Measurements from ENCODE around the gene CLSTN1.
"Not testable (repeated sequence)": the region's sequence is repeated elsewhere in the genome, so short reads cannot be mapped to it uniquely, and the experiment has no call there.

The CLSTN1 gene

DNA sequence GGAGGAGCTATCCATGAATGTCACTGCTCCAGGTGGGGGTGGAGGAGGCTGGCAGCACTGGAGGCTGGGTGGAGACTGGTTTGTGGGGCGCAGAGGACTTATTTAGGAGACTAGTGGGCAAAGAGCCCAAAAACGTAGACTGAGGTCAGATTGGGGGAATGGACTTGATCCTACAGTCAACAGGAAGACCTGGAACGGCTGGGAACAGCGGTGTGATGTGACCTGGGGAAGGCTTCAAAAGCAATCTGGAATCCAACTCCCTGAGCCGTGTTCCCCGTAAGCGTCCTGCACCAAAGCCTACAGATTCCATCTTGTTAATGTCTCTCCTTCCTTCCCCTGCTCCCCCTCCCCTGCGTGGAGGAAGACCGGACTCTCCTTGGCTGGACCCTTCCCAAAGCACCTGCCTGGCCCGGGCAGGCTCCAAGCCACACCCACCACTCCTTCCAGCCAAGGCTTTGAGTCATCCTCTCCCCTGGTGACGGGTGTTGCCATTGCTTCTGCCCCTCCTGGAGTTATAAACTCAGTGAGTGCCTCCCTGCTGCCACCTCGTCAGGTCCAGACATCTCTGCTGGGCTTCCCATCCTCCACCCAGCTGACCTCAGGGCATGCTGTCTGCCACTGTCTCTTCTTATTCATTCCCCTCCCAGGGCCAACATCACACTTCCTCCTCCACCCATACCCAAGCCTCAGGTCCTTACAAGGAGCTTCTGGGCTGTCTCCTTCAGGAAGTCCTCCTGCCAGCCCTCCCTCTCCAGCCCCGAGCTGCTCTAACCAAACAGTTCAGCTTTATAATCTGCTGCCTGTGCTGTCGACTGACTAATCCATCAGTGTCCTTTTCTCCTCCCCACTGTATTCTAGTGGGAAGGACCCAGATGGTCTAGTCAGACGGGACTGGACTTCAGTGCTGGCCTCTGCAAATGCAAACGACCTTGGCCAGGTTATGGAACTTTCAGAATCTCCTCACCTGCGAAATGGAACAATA, 1.6 kb upstream of the CLSTN1 start:
- peak; percentile 75 for DNase-seq

- no peak for DNase-seq
Measured at GRCh38 chr1:9824702-9825089, 931 bp upstream of the CLSTN1 start.

DNA sequence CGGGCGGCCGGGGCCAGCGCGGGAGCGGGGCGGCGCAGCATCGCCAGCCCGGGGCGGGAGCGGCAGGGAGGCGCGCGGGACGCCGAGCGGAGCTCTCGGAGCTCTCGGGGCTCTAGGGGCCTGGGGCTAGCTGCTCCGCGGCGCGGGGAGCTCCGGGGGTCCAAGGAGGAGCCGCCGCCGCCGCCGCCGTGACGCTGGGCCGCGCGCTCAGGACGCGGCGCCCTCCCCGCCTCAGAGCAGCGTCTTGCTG, 147 bp downstream of the CLSTN1 start:
- no peak for DNase-seq

DNA sequence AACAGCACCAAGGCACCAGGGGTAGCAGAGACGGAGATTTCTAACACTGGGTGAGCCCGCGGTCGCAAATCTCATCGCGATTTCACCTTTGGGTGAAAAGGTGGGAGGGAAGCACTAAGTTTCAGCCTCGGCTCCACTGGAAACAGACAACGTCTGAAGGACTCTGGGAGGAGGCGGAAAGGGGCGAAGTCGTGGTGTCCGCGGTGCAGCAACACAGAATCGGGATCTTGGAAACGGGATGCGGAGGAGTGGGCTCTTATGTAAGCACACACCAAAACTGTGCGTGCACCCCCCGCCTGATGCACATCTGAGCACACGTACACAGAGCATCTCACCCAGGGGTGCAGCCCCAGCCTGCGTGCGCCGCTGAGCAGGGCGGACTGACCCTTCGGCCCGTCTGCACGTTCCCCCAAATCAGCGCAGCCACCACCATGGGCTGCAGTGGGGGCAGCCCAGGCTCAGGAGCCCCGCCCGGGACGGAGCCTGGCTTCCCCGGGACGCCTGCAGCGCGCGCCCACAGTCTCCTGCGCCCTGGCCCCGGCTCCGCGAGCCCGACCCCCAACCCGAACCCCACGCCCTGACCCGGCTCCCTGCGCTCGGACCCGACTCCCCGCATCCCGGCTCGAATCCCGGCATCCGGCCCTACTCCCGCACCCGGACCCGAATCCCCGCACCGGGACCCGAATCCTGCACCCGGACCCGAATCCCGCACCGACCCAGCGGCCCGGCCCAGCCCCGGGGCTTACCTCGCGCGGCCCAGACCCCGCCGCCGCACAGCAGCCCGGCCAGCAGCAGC, 670 bp downstream of the CLSTN1 start:
- no peak for DNase-seq

- no peak for DNase-seq
Measured at GRCh38 chr1:9822490-9822889, 1.3 kb downstream of the CLSTN1 start.

DNA sequence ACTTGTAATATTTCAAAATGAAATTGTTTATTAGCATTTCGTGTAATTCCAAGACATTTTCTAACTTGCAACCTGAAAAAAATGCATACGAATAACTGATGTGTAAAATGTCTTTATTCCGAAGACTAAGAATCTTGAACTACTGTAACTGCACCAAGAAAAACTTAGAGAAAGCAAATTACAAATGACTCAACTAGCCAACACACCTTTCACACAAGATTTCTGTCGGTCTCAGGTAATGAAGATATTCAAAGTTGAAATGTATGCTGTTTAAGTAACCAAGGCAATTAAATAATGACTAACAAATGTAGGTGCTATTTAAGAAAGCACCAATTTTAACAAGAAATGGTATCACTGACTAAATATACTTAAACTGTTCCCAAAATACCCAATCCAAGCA, 2.1 kb downstream of the CLSTN1 start:
- DNase-seq: no peak

DNA sequence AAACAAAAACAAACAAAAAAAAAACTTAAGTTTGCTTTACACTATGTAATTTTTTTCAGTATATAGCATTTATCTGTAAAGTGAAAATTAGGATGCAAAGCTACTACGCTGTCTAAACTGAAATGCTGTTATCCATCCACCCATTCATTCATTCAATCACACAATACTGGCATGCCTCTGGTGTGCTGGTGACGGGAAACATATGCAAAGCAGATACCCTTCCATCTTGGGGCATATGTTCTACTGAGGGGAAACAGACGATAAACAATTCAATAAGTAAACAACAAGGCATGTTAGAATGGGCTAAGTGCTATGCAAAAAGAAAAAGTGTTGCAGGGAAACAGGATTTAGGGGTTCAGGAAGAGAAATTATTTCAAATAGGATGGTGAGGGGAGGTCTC, 3.2 kb downstream of the CLSTN1 start:
- DNase-seq: no peak

- no peak for DNase-seq
Measured at GRCh38 chr1:9817734-9818133, 6.0 kb downstream of the CLSTN1 start.

GRCh38 chr1:9816199-9816598, 7.6 kb downstream of the CLSTN1 start:
- no peak for DNase-seq

DNA sequence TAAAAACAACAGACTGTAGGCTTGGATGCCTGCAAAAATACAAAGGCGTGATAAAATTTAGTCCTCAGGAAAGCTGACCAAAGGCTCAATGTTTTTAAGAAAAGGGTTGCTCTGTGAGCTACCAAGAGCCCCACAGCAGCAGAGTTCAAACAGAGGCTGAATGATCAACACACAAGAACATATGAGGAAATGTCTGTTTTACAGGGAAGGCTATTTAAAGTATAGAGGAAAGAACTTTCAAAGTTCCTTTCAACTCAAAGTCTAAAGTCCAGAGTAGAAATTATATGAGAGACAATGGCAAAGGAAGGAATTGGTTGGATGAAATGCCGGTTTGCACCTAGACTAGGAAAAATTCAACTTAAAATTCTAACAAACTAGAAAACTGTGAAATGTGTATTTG, 8.6 kb downstream of the CLSTN1 start:
- no peak for DNase-seq

DNA sequence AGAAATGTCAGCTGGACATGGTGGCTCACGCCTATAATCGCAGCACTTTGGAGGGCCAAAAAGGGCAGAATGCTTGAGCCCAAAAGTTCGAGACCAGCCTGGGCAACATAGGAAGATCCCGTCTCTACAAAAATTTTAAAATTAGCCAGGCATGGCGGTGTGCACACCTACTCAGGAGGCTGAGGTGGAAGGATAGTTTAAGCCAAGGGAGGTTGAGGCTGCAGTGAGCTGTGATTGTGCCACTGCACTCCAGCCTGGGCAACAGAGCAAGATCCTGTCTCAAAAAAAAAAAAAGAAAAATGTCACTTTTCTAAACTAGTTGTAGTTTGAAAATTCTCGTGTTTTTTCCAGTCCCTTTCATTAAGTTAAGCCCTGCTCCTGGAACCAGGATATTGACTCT, 9.1 kb downstream of the CLSTN1 start:
- no peak for DNase-seq

DNA sequence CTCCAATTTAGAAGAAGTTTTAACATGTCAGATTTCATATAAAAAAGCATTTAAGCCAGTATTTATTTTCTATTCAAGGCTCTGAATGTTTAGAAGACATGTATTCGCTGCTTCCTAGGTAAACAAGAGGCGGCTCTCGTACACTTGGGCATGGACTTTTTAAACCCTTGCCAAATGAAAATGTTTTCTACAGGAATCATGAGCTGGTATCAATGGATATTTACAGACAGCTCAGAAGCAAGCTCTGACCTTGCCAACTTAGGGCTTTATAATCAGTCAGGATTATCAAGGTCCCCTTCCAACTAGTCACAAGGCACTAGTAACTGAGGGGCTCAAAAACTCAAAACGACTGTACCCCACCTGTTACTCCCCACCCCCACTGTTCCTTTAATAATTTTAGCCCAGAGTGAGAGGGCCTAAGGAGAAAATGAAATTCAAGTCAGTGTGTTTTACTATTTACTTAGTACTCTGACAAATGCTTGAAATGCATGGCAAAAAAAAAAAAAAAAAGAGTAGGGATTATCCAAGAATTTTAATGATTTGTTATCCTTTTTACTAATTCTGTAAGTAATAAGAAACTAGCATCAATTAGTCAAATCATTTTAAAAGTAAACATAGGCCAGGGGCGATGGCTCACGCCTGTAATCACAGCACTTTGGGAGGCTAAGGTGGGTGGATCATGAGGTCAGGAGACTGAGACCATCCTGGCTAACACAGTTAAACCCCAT, 12.4 kb downstream of the CLSTN1 start:
- no peak for DNase-seq

DNA sequence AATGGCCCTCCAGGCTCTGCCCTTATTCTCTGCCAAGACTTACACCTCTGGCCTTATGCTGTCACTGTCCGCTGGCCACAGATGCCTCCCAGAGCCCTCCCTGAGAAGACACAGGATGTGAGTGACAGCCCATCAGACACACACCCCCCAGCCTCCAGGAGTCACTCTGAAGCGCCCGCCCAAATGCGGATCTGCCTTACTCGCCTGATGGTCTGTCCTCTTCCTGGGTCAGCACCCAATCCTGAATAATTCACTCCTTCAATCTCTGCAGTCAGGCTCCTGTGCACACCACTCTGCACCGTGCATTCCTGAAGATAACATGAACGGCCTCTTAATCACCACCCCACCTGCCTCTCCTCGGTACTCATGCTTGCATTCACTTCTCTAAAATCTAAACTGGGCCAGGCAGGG, 14.7 kb downstream of the CLSTN1 start:
- DNase-seq: no peak

GRCh38 chr1:9808459-9808858, 15.3 kb downstream of the CLSTN1 start:
- no peak for DNase-seq

- DNase-seq: no peak
Measured at GRCh38 chr1:9807541-9807940, 16.2 kb downstream of the CLSTN1 start.

- DNase-seq: not testable (repeated sequence)
Measured at GRCh38 chr1:9805972-9806371, 17.8 kb downstream of the CLSTN1 start.

DNA sequence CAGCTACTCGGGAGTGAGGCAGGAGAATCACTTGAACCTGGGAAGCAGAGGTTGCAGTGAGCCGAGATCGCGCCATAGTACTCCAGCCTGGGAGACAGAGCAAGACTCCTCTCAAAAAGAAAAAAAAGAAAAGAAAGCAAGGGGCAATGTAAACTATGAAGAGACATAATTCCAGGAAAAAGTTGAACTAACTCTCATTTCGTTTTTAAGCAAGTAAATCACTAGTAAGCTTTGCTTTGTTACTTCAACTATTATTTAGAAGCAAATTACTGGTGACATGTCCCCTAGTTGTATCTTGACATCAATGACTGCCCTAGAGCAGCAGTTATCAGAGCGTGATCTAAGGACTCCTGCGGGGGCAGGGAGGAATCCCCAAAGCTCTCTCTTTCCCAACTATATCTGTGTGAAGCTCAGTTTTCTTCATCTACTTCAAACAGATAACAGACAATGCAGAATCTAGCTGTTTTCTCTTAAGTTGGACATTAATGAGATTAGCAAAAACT, 18.7 kb downstream of the CLSTN1 start:
- no peak for DNase-seq

DNA sequence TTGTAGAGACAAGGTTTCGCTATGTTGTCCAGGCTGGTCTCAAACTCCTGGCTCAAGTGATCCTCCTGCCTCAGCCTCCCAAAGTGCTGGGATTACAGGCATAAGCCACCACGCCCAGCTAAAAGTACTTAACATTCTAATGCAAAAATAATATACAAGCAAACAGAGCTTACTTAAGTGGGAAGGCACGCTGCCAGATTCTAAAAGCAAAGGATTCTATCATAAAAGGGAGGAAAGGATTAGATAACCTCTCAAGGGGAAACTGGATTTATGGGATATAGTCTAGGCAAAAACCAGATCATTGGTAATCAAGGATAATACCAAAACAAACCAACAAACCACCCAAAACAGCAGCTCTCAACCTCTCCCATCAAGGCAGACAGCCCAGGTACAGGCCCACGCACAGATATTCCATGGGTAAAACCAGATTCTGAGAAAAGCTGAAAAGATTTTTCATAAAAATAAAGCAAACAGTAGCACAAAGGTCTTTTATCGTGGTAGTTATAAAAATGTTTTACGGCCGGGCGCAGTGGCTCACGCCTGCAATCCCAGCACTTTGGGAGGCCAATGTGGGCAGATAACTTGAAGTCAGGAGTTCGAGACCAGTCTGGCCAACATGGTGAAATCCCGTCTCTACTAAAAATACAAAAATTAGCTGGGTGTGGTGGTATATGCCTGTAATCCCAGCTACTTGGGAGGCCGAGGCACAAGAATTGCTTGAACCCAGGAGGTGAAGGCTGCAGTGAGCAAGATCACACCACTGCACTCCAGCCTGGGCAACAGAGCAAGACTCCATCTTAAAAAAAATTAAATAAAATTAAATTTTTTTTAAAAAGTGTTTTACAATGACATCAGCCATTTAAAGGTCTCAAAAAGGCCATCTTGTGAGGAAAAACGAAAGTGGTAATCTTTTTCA, 20.5 kb downstream of the CLSTN1 start:
- DNase-seq: peak; percentile 18

DNA sequence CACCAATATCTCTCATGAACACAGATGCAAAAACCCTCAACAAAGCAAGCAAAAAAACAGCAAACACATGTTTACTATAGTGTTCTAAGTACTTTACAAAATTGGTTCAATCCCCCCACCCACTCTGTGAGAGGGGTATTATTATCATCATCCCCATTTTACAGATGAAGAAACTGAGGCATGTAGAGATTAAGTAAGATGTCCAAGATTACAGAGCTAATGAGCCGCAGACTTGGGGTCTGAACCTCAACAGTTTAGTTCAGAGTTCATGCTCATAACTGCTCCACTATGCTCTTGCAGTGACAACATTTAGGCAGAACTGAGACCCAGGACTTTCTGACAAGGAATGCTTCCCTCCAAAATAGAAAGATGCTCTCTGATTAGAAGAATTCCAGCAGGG, 21.9 kb downstream of the CLSTN1 start:
- DNase-seq: no peak

DNA sequence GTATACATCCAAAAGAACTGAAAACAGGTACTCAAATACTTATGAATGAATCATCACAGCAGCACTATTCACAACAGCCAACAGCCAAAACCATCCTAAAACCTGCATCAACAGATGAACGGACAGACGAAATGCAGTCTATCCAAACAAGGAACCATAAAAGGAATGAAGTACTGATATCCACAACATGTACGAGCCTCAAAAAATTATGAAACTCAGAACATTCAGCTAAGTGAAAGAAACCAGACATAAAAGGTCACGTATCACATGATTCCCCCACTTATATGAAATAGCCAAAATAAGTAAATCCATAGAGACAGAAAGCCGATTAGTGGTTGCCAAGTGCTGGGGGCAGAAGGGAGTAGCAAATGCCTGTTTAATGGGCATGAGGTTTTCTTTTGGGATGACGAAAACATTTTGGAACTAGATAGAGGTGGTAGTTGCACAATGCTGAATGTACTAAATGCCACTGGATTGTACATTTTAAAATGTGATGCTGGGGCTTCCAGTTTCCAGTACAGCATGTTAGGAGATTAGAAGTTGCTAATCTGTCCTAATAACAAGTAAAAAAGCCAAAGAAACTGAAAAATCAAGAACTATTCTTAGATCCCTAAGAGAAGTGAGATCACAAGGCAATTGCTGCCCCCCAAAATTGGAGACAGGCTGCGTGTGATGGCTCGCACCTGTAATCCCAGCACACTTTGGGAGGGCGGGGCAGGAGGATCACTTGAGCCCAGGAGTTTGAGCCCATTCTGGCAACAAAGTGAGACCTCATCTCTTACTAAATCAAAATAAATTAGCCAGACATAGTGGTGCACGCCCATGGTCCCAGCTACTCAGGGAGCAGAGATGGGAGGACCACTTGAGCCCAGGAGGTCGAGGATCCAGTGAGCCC, 25.3 kb downstream of the CLSTN1 start:
- DNase-seq: no peak

DNA sequence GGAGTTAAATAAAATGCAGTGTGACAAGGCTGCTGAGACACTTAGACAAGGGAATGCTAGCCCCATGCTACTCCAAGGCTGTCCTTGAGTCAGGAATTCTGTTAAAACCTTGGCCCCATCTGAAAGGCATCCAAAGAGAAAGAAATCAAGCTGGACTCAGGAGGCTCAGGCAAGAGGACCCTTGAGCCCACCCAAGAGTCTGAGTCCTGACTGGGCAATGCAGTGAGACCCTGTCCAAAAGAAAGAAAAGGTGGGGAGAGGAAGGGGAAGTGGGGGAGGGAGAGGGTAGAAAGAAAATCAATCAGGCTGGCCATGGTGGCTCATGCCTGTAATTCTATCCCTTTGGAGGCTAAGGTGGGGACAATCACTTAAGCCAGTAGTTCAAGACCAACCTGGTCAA, 26.7 kb downstream of the CLSTN1 start:
- DNase-seq: no peak
